Activated CD8-positive, alpha-beta T cell treated with anti-CD3 and anti-CD28 coated beads, Interleukin-2, amount 10 ng/mL, durations not matched to agents 7 days and 5 days (primary cell): ENCODE results near the gene SEMA5B. TPM values are rescaled to one million over a fixed set of nuclear protein-coding genes. Genes with fewer than 3 reads are reported as not detected.

ENCODE experiments used
- ATAC-seq: fragments of 150-1000 bp; cut with Tn5 transposase; one replicate; pipeline ENCODE4 v1.10.0; 2021; ENCODE audit warnings: moderate library complexity
- CTCF ChIA-PET: fragments of 350-600 bp; sonication (Branson Sonifier 250); formaldehyde crosslinking; loops from one replicate; lab custom pipeline; 2021; ENCODE audit warnings: antibody characterized with exemption; lab: Charles Lee
- POLR2A ChIA-PET: fragments of 350-600 bp; sonication (Branson Sonifier 250); formaldehyde crosslinking; loops from one replicate; lab custom pipeline; 2021; ENCODE audit warnings: antibody characterized with exemption; lab: Charles Lee
- DNase-seq: peaks from one replicate; pipeline ENCODE4 v3.0.0-alpha.2; 2020
- H3K27ac Mint-ChIP-seq: one replicate; pipeline ENCODE4 v1.8.0; 2021; ENCODE audit warnings: mild to moderate bottlenecking, mixed read lengths
- H3K27me3 Mint-ChIP-seq: one replicate; pipeline ENCODE4 v1.8.0; 2021; ENCODE audit warnings: low read depth, mixed read lengths
- H3K36me3 Mint-ChIP-seq: one replicate; pipeline ENCODE4 v1.8.0; 2021; ENCODE audit warnings: low read depth, mixed read lengths
- H3K4me1 Mint-ChIP-seq: one replicate; pipeline ENCODE4 v1.8.0; 2021; ENCODE audit warnings: low read depth, mixed read lengths
- H3K4me3 Mint-ChIP-seq: one replicate; pipeline ENCODE4 v1.8.0; 2021; ENCODE audit warnings: mild to moderate bottlenecking, mixed read lengths
- H3K9me3 Mint-ChIP-seq: one replicate; pipeline ENCODE4 v1.8.0; 2022; ENCODE audit warnings: mixed read lengths; ENCODE audit not compliant: insufficient read depth
- total RNA-seq, 2 experiments: library from RNA; stranded (reverse); gene quantifications; one replicate each; pipeline ENCODE4 v1.2.3, GENCODE V29; 2021

SEMA5B gene
- total RNA-seq, 2 experiments from 2014 or later: not detected

DNA sequence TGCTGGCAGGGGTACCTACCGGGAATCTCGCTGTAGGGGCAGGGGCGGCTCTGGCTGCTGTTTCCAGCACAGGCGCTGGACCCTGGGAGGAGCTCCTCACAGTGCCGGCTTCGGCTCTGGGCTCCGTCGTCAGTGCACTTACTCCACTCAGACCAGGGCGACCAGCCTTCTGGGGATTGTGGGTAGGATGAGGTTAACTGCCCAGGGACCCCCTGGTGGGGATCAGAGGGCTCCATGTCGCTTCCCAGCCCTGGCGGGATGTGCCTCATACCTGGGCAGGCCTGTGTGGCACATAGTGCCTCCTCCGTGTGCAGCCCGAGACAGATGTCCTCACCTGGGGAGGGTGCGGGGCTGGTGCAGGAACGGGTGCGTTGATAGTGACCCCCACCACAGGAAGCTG, 115.7 kb downstream of the SEMA5B start:
- Mint-ChIP-seq H3K9me3 (no peaks in the 10 kb centered on the region), H3K36me3 (no peaks in the 10 kb centered on the region), H3K4me1 (peaks cover 9% of the 10 kb centered on the region), H3K27ac (no peak overlapping the region), H3K27me3 (peaks cover 18% of the 10 kb centered on the region), H3K4me3 (no peak overlapping the region)
- ChIA-PET POLR2A (no interaction called here), CTCF (no interaction called here)
- DNase-seq (no peak), ATAC-seq (no peak)

- Mint-ChIP-seq H3K4me1 (no peaks in the 10 kb centered on the region), H3K4me3 (no peak overlapping the region), H3K27ac (no peak overlapping the region), H3K27me3 (peaks cover 24% of the 10 kb centered on the region), H3K9me3 (peaks cover 7% of the 10 kb centered on the region), H3K36me3 (no peaks in the 10 kb centered on the region)
- ATAC-seq (no peak), DNase-seq (no peak)
- POLR2A ChIA-PET: no interaction called here
- CTCF ChIA-PET: no interaction called here
These were observed 119.3 kb downstream of the SEMA5B start for GRCh38 chr3:122908251-122908650.

- DNase-seq (no peak), ATAC-seq (no peak)
- peaks cover 7% of the 10 kb centered on the region for H3K9me3 Mint-ChIP-seq
- H3K4me3 Mint-ChIP-seq: no peak overlapping the region
- no peaks in the 10 kb centered on the region for H3K4me1 Mint-ChIP-seq
- ChIA-PET CTCF (no interaction called here), POLR2A (interaction anchor here (0.6 kb wide), 1 partner anchor 9 kb away, joined by 3 read pairs; no protein-coding TSS in a partner anchor)
- H3K36me3 Mint-ChIP-seq: no peaks in the 10 kb centered on the region
- H3K27me3 Mint-ChIP-seq: peaks cover 27% of the 10 kb centered on the region
- H3K27ac Mint-ChIP-seq: no peak overlapping the region
These were observed 120.1 kb downstream of the SEMA5B start for GRCh38 chr3:122907471-122907870.

DNA sequence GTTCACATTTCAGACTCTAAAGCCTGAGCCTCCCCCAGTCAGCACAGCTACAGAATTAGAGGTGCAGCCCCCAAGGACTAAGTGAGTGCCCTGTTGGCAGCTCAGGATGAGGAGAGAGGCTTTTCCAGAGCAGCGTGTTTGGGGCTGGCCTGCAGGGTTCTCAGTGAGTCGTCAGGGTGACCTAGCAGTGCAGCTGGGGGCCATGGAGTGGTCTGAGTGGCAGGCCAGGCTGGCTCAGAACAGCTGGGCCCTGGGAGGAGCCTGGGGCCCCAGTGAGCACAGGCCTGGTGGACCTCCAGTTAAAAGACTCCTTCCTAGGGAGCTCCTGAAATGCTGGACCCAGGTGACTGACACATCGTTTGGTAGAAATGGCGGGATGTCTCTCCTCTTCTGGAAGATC, 124.4 kb downstream of the SEMA5B start:
- ATAC-seq: no peak

DNA sequence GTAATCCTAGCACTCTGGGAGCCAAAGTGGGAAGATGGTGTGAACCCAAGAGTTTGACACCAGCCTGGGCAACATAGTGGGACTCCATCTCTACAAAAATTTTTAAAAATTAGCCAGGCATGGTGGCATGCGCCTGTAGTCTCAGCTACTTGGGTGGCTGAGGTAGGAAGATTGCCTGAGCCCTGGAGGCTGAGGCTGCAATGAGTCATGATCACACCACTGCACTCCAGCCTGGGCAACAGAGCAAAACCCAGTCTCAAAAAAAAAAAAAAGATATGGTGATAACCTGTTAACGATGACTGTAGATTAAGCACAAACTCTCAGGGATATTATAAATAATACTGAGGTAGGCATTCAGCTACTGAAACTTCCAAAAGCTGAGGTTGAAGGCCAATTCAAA, 125.2 kb downstream of the SEMA5B start:
- H3K36me3 Mint-ChIP-seq: no peaks in the 10 kb centered on the region
- H3K9me3 Mint-ChIP-seq: peaks cover 7% of the 10 kb centered on the region
- ChIA-PET POLR2A (interaction anchor here (0.6 kb wide), 1 partner anchor 65 kb away, joined by 8 read pairs; no protein-coding TSS in a partner anchor), CTCF (no interaction called here)
- DNase-seq (no peak), ATAC-seq (no peak)
- no peaks in the 10 kb centered on the region for H3K4me1 Mint-ChIP-seq
- H3K4me3 Mint-ChIP-seq: no peak overlapping the region
- H3K27me3 Mint-ChIP-seq: peaks cover 33% of the 10 kb centered on the region
- H3K27ac Mint-ChIP-seq: no peak overlapping the region

More for the DNA sequence above, 124.4 kb downstream of the SEMA5B start:
- H3K36me3 Mint-ChIP-seq: no peaks in the 10 kb centered on the region
- peaks cover 7% of the 10 kb centered on the region for H3K9me3 Mint-ChIP-seq
- H3K27ac Mint-ChIP-seq: no peak overlapping the region
- no peak overlapping the region for H3K4me3 Mint-ChIP-seq
- H3K27me3 Mint-ChIP-seq: peaks cover 33% of the 10 kb centered on the region
- no peak for DNase-seq
- no peaks in the 10 kb centered on the region for H3K4me1 Mint-ChIP-seq
- ChIA-PET POLR2A (interaction anchor here (0.6 kb wide), 1 partner anchor 65 kb away, joined by 8 read pairs; no protein-coding TSS in a partner anchor), CTCF (no interaction called here)

DNA sequence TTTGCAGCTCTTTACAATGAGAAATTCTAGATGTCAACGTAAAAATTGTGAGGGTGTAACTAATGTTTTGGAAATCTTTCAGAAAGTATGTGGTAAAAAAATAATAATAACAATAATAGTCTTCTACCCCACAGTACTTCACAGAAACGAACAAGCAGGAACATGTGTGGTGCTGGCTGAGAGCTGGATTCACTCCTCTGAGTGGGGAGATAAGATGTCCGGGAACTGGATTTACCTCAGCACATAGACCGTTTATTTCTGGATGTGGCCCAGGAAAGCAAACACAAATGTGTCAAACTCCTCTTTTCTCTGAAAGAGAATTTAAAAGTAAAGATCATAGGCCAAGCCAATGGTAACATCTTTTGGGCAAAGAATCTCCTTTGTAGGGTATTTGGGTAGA, 129.3 kb downstream of the SEMA5B start:
- ATAC-seq (no peak), DNase-seq (no peak)
- ChIA-PET POLR2A (no interaction called here), CTCF (no interaction called here)
- Mint-ChIP-seq H3K4me1 (peaks cover 12% of the 10 kb centered on the region), H3K27ac (no peak overlapping the region), H3K27me3 (peaks cover 30% of the 10 kb centered on the region), H3K9me3 (no peaks in the 10 kb centered on the region), H3K4me3 (no peak overlapping the region), H3K36me3 (no peaks in the 10 kb centered on the region)

- H3K4me3 Mint-ChIP-seq: no peak overlapping the region
- ATAC-seq (no peak), DNase-seq (no peak)
- H3K36me3 Mint-ChIP-seq: no peaks in the 10 kb centered on the region
- ChIA-PET POLR2A (no interaction called here), CTCF (no interaction called here)
- peaks cover 24% of the 10 kb centered on the region for H3K27me3 Mint-ChIP-seq
- no peaks in the 10 kb centered on the region for H3K9me3 Mint-ChIP-seq
- H3K27ac Mint-ChIP-seq: peak overlapping the region; percentile 23
- peaks cover 39% of the 10 kb centered on the region for H3K4me1 Mint-ChIP-seq
These were observed 133.6 kb downstream of the SEMA5B start for GRCh38 chr3:122893754-122894668.

DNA sequence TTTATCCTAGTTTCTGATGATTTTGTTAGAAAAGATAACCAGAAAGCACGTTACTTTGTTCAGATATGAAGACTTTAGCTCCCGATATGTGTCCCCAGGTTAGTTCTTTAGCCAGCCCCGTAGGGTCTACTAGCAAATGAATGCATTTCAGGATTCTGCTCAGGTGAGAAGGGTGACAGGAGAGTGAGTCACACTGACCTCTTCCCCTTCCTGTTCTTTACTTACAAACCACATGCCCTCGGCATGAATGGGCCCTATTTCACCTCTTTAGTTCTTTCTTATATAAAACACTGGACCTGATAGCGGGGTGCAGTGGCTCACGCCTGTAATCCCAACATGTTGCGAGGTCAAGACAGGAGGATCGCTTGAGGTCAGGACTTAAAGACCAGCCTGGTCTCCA, 134.3 kb downstream of the SEMA5B start:
- peak overlapping the region; percentile 23 for H3K27ac Mint-ChIP-seq
- H3K36me3 Mint-ChIP-seq: no peaks in the 10 kb centered on the region
- peaks cover 39% of the 10 kb centered on the region for H3K4me1 Mint-ChIP-seq
- no peak overlapping the region for H3K4me3 Mint-ChIP-seq
- ATAC-seq (peak; percentile 82), DNase-seq (peak; percentile 41)
- ChIA-PET CTCF (no interaction called here), POLR2A (no interaction called here)
- H3K9me3 Mint-ChIP-seq: no peaks in the 10 kb centered on the region
- H3K27me3 Mint-ChIP-seq: peaks cover 18% of the 10 kb centered on the region

DNA sequence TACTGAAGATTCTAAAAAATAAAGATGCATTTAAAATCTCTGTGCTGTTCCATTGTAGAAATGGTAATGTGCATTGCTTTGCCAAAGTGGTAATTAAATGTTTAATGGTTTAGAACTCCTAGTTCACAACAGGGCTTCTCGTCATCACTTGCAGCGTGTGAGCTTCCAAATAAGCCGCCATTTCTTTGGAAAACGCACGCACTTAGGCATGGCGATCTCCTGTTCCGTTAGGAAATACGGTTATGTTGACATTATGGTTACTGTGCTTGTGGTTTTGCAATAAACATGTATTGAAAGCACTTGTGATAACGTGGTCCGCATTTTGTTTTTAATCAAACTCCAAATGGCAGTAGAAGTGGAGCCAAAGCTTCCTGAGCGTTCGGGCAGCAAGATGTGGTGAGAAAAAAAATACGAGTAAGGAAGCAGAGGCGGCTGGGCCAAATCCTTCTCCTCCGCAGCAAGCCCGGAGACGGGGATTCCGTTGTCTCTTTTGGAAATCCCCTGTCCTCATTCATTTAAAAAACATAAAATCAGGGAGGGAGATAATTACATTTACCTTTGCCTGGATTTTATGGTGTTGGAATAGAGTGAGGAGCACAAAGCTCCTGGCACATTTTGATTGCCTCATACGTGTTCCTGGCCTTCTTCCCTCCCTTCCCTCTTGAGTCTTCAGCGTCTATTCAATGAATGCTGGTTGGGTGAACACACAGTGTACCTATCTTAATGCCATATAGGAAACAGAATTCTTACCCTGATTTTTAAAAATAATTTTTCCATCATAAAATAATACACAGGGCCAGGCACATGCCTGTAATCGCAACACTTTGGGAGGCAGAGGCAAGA, 135.2 kb downstream of the SEMA5B start:
- POLR2A ChIA-PET: no interaction called here
- CTCF ChIA-PET: no interaction called here
- DNase-seq (no peak), ATAC-seq (no peak)
- no peaks in the 10 kb centered on the region for H3K36me3 Mint-ChIP-seq
- peaks cover 39% of the 10 kb centered on the region for H3K4me1 Mint-ChIP-seq
- H3K9me3 Mint-ChIP-seq: no peaks in the 10 kb centered on the region
- H3K4me3 Mint-ChIP-seq: no peak overlapping the region
- H3K27me3 Mint-ChIP-seq: peaks cover 18% of the 10 kb centered on the region
- no peak overlapping the region for H3K27ac Mint-ChIP-seq

DNA sequence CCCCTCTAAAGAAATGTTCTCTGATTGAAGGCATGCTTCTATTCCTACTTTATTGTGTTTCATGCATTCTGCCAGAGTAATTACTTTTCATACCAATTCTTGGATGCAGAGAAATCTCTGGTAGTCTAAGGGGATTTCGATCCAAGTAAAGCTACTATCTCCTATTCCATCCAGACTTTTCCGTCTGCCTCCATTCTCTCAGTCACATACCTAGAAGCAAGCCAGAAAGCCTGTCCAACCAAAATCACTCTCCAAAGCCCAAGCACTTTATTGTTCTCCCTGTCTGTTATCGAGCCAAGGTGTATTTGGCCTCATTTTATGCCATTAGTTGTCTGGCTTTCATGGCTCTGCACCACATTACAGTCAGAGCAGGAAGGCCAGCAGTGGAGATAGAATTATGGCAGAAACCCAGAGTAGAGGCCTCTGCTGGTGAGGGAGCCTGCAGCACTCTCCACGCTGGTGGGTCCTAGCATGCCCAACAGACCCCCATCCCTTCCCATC, 136.8 kb downstream of the SEMA5B start:
- no peaks in the 10 kb centered on the region for H3K9me3 Mint-ChIP-seq
- peaks cover 41% of the 10 kb centered on the region for H3K4me1 Mint-ChIP-seq
- H3K4me3 Mint-ChIP-seq: no peak overlapping the region
- ChIA-PET POLR2A (interaction anchor here (1.2 kb wide), 1 partner anchor 311 kb away, joined by 3 read pairs; the partner anchor contains the start of gene SEC22A), CTCF (interaction anchor here (1.1 kb wide), 1 partner anchor 138 kb away, joined by 5 read pairs; no protein-coding TSS in a partner anchor)
- no peaks in the 10 kb centered on the region for H3K36me3 Mint-ChIP-seq
- DNase-seq (no peak), ATAC-seq (no peak)
- H3K27ac Mint-ChIP-seq: peak overlapping the region; percentile 1
- H3K27me3 Mint-ChIP-seq: peaks cover 8% of the 10 kb centered on the region

DNA sequence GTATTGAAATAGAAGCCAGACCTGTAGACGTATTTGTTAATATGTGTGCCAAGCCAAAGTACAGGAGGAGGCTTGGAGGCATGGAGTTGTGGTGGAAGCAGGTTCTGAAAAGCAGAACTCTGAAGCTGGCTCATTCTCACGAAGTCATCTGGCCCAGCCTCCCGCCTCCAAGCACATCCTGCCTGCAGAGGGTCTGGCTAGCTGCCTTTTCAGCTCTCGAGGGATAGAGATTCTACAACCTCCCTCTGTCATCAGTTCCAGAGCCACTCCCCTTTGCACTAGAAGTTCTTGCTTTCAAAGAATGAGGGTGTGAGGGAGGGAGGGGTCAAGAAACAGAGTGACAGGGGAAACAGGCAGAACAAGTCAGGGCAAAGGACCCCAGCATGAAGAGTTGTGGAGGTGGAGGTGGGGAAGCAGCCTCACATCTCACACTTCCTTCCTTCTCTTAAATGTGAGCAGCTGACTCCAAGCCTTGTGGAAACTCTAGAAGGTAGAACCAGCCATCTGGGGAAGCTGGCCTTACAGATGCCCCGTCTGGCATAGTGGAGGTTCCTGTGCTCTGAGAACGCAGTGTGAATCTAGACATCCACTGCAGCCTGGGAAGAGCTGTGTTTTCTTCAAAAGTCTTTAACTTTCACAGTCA, 137.4 kb downstream of the SEMA5B start:
- ChIA-PET CTCF (interaction anchor here (1.1 kb wide), 1 partner anchor 138 kb away, joined by 5 read pairs; no protein-coding TSS in a partner anchor), POLR2A (interaction anchor here (1.2 kb wide), 1 partner anchor 312 kb away, joined by 3 read pairs; the partner anchor contains the start of gene SEC22A)
- H3K27ac Mint-ChIP-seq: peak overlapping the region; percentile 1
- peaks cover 41% of the 10 kb centered on the region for H3K4me1 Mint-ChIP-seq
- peaks cover 4% of the 10 kb centered on the region for H3K27me3 Mint-ChIP-seq
- H3K4me3 Mint-ChIP-seq: no peak overlapping the region
- ATAC-seq (peak; percentile 68), DNase-seq (peak; percentile 61)
- no peaks in the 10 kb centered on the region for H3K9me3 Mint-ChIP-seq
- no peaks in the 10 kb centered on the region for H3K36me3 Mint-ChIP-seq
